K562 (cell line): Measurements from ENCODE around the gene FUBP3. TPM values are rescaled to one million over a fixed set of nuclear protein-coding genes. Genes with fewer than 3 reads are reported as not detected.

Source experiments
- ARHGAP35 ChIP-seq: fragments of 450-650 bp; IDR thresholded peaks from 2 replicates; pipeline ENCODE4 v1.6.1; 2018; ENCODE audit not compliant: partially characterized antibody
- BACH1 ChIP-seq: fragments of 200-800 bp; sonication (Bioruptor generic); IDR thresholded peaks from 2 replicates; pipeline ENCODE4 v1.6.1; 2016; ENCODE audit warnings: missing genetic modification characterization, missing compliant biosample characterization
- CBX2 ChIP-seq: fragments of 200-600 bp; sonication (generic); IDR thresholded peaks from one replicate; pipeline ENCODE4 v1.6.1; 2012; ENCODE audit warnings: mild to moderate bottlenecking, low read length, inconsistent platforms; ENCODE audit not compliant: insufficient read depth, poor library complexity, severe bottlenecking
- CTBP1 ChIP-seq: fragments of 450-650 bp; IDR thresholded peaks from 2 replicates; pipeline ENCODE4 v1.6.1; 2016; ENCODE audit warnings: borderline replicate concordance
- DMBX1 ChIP-seq: fragments of 250-450 bp; sonication (Bioruptor Pico); IDR thresholded peaks from 2 replicates; pipeline ENCODE4 v1.8.0; 2022; ENCODE audit warnings: inconsistent platforms, mild to moderate bottlenecking, moderate library complexity, borderline replicate concordance
- DPF2 ChIP-seq: fragments of 450-650 bp; IDR thresholded peaks from 2 replicates; pipeline ENCODE4 v1.6.1; 2016
- E2F3 ChIP-seq: fragments of 250-450 bp; sonication (Bioruptor Pico); IDR thresholded peaks from 2 replicates; pipeline ENCODE4 v1.4.0; 2020; ENCODE audit warnings: mild to moderate bottlenecking
- E2F6 ChIP-seq, 2 experiments: IDR thresholded peaks; 2 replicates each; pipeline ENCODE4 v1.6.1; 2011; ENCODE audit warnings: borderline replicate concordance in 1 of 2, control low read depth in 1 of 2, low read depth in 1 of 2, low read length in 1 of 2, mild to moderate bottlenecking in 1 of 2, mixed read lengths in 1 of 2, moderate library complexity in 1 of 2; ENCODE audit not compliant: insufficient read depth in 1 of 2, insufficient read length in 1 of 2, poor library complexity in 1 of 2, severe bottlenecking in 1 of 2; ENCODE audit errors: extremely low read depth in 1 of 2
- FOXA1 ChIP-seq: fragments of 450-650 bp; IDR thresholded peaks from 2 replicates; pipeline ENCODE4 v1.6.1; 2016; ENCODE audit warnings: mild to moderate bottlenecking, borderline replicate concordance
- HNRNPL ChIP-seq: fragments of 200-400 bp; formaldehyde crosslinking; IDR thresholded peaks from 2 replicates; pipeline ENCODE4 v1.6.1; 2017; ENCODE audit warnings: low read depth, mild to moderate bottlenecking, low read length
- LCOR ChIP-seq: sonication (generic); formaldehyde crosslinking; IDR thresholded peaks from 2 replicates; pipeline ENCODE4 v1.8.0; 2022; ENCODE audit warnings: mild to moderate bottlenecking, missing genetic modification reagents
- MCM3 ChIP-seq: fragments of 450-650 bp; IDR thresholded peaks from 2 replicates; pipeline ENCODE4 v1.6.1; 2016
- NBN ChIP-seq: fragments of 450-650 bp; IDR thresholded peaks from 2 replicates; pipeline ENCODE4 v1.6.1; 2016; ENCODE audit warnings: low read depth, mild to moderate bottlenecking
- NFATC3 ChIP-seq: fragments of 450-650 bp; IDR thresholded peaks from 2 replicates; pipeline ENCODE4 v1.6.1; 2017; ENCODE audit warnings: mild to moderate bottlenecking
- OTX1 ChIP-seq: fragments of 450-650 bp; formaldehyde crosslinking; IDR thresholded peaks from 2 replicates; pipeline ENCODE4 v1.4.0; 2022; ENCODE audit warnings: mild to moderate bottlenecking
- PHB2 ChIP-seq: fragments of 450-650 bp; IDR thresholded peaks from 2 replicates; pipeline ENCODE4 v1.6.1; 2017; ENCODE audit warnings: low read depth
- RCOR1 ChIP-seq, 2 experiments: IDR thresholded peaks; 2 replicates each; pipeline ENCODE4 v1.6.1; 2012; ENCODE audit warnings: low read depth in 2 of 2, low read length in 2 of 2, borderline replicate concordance in 1 of 2, improper control_type of control experiment in 1 of 2
- TAL1 ChIP-seq: fragments of 450-650 bp; IDR thresholded peaks from 2 replicates; pipeline ENCODE4 v1.6.1; 2016; ENCODE audit warnings: mild to moderate bottlenecking
- TBP ChIP-seq: optimal IDR thresholded peaks from 2 replicates; pipeline ENCODE3; 2011; ENCODE audit warnings: low read depth, low read length, improper control_type of control experiment
- TCF7L2 ChIP-seq: fragments of 150-350 bp; IDR thresholded peaks from 2 replicates; pipeline ENCODE4 v1.6.1; 2016; ENCODE audit warnings: low read depth, mild to moderate bottlenecking, low read length, moderate library complexity
- TEAD1 ChIP-seq, 2 experiments: fragments of 450-650 bp in 1 of 2; sonication (generic) in 1 of 2; formaldehyde crosslinking; IDR thresholded peaks; 2 replicates each; pipeline versions ENCODE4 v1.4.0 to v1.8.0; 2020 to 2022; ENCODE audit warnings: mild to moderate bottlenecking in 2 of 2, missing genetic modification reagents in 1 of 2
- ZNF263 ChIP-seq: sonication (generic); formaldehyde crosslinking; IDR thresholded peaks from 2 replicates; pipeline ENCODE4 v1.8.0; 2022; ENCODE audit warnings: mild to moderate bottlenecking, missing genetic modification reagents, borderline replicate concordance
- ZNF583 ChIP-seq: fragments of 250-450 bp; sonication (Bioruptor Pico); IDR thresholded peaks from 2 replicates; pipeline ENCODE4 v1.4.0; 2020
- ZNF639 ChIP-seq, 2 experiments: fragments of 200-800 bp in 1 of 2; sonication (Bioruptor generic) in 1 of 2; sonication (generic) in 1 of 2; formaldehyde crosslinking in 1 of 2; IDR thresholded peaks in 1 of 2; conservative IDR thresholded peaks in 1 of 2; 2 replicates each; pipeline versions ENCODE4 v1.5.0 to v1.6.1; 2016 to 2020; ENCODE audit warnings: missing compliant biosample characterization in 1 of 2, missing genetic modification characterization in 1 of 2, missing genetic modification reagents in 1 of 2
- ZNF699 ChIP-seq: fragments of 250-450 bp; sonication (Bioruptor Pico); IDR thresholded peaks from 2 replicates; pipeline ENCODE4 v1.8.0; 2021; ENCODE audit warnings: mild to moderate bottlenecking, moderate library complexity; ENCODE audit not compliant: insufficient replicate concordance
- polyA plus RNA-seq, 8 experiments: library from polyadenylated mRNA; depleted of rRNA in 4 of 8; stranded (reverse) in 5 of 8; unstranded in 3 of 8; fragments of >200 nt; fragmentation: Nextera tagmentation in 2 of 8; fragmentation: Illumina TruSeq in 1 of 8; extraction: Ambion mirVana in 2 of 8; extraction: Trizol in 1 of 8; gene quantifications; 2 replicates each; pipeline versions ENCODE4 v1.2.1 to v1.2.3, GENCODE V29; 2011 to 2014; ENCODE audit warnings: inconsistent platforms in 1 of 8, missing spikeins in 1 of 8
- total RNA-seq, 7 experiments: library from RNA; depleted of rRNA in 6 of 7; stranded (reverse); fragments of >200 nt in 6 of 7; fragmentation: Illumina TruSeq in 2 of 7; extraction: Trizol in 2 of 7; gene quantifications; 2 replicates each; pipeline versions ENCODE4 v1.2.1 to v1.2.3, GENCODE V29; 2011 to 2021; ENCODE audit warnings: low replicate concordance in 1 of 7
- TF ChIP-seq, protein P1 (sequence below), 3 experiments: fragments of 200-800 bp in 1 of 3; sonication (Bioruptor generic) in 1 of 3; sonication (generic) in 1 of 3; formaldehyde crosslinking in 1 of 3; IDR thresholded peaks; 2 replicates each; pipeline versions ENCODE4 v1.6.1 to v1.8.0; 2016 to 2022; ENCODE audit warnings: mild to moderate bottlenecking in 2 of 3, missing compliant biosample characterization in 2 of 3, missing genetic modification characterization in 2 of 3, missing genetic modification reagents in 1 of 3

The FUBP3 gene
- total and polyA plus RNA-seq, 9 of the 15 experiments (the other 6 are each of a cell fraction or from before 2014, with no cell fraction given): 3.0 to 64.0 (median 48.1) TPM

- peak; percentile 97 to 99 for TF ChIP-seq RCOR1 (IDR thresholded peaks at IDR 0.05; ENCODE audit: borderline replicate concordance in 1 of 2, low read depth in 2 of 2, low read length in 2 of 2)
- TF ChIP-seq, protein P1, sequence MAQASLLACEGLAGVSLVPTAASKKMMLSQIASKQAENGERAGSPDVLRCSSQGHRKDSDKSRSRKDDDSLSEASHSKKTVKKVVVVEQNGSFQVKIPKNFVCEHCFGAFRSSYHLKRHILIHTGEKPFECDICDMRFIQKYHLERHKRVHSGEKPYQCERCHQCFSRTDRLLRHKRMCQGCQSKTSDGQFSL (CRISPR knock-in tag; IDR thresholded peaks at IDR 0.05): peak; percentile 55; the same call in 1 of the 2 replicates
- TF ChIP-seq, protein P1 (tag; IDR thresholded peaks at IDR 0.05): no peak
- peak; percentile 92 for TF ChIP-seq DMBX1 (CRISPR knock-in tag)
- TF ChIP-seq TEAD1 (CRISPR knock-in tag; IDR thresholded peaks at IDR 0.05): peak; percentile 68 to 80; a peak in 3 of 4 replicates
- TF ChIP-seq CTBP1: peak; percentile 99
- no peak for TF ChIP-seq ARHGAP35
- TF ChIP-seq NFATC3: peak; percentile 65; the same call in 1 of the 2 replicates
- TF ChIP-seq BACH1 (tag): no peak
- TF ChIP-seq ZNF639 (CRISPR knock-in tag; conservative IDR thresholded peaks at IDR 0.05 in 1 of 2, IDR thresholded peaks at IDR 0.05 in 1 of 2): peak in 1 of 2 experiments; percentile 80; a peak in 2 of 4 replicates
- peak; percentile 82 for TF ChIP-seq HNRNPL
- peak; percentile 97 for TF ChIP-seq TAL1
- TF ChIP-seq TBP: no peak
- TF ChIP-seq PHB2: peak; percentile 94
- peak; percentile 86 for TF ChIP-seq LCOR
- 0 out of 2 replicates have a peak, but pooled peaks have one; percentile 17 for TF ChIP-seq TCF7L2
- TF ChIP-seq E2F6 (IDR thresholded peaks at IDR 0.05; ENCODE audit: borderline replicate concordance in 1 of 2, extremely low read depth in 1 of 2, insufficient read depth in 1 of 2, insufficient read length in 1 of 2, low read depth in 1 of 2, low read length in 1 of 2, poor library complexity in 1 of 2, severe bottlenecking in 1 of 2): peak; percentile 96 to 98
- TF ChIP-seq ZNF583 (CRISPR knock-in tag): peak; percentile 83; the same call in 1 of the 2 replicates
- peak; percentile 92 for TF ChIP-seq NBN
- peak; percentile 98 for TF ChIP-seq DPF2
- no peak for TF ChIP-seq MCM3
- TF ChIP-seq OTX1 (CRISPR knock-in tag): peak; percentile 64; the same call in 1 of the 2 replicates
- no peak for TF ChIP-seq ZNF699 (CRISPR knock-in tag)
- TF ChIP-seq ZNF263 (CRISPR knock-in tag): peak; percentile 77; the same call in 1 of the 2 replicates
- no peak for TF ChIP-seq CBX2
- TF ChIP-seq E2F3 (CRISPR knock-in tag): peak; percentile 41; the same call in 1 of the 2 replicates
- TF ChIP-seq FOXA1: no peak
Observed at GRCh38 chr9:130537346-130538050, 41.9 kb upstream of the FUBP3 start (continued).
